IMR-90 (cell line): Measurements from ENCODE around the gene SSX2IP. TPM values are rescaled to one million over a fixed set of nuclear protein-coding genes. Genes with fewer than 3 reads are reported as not detected.
A peak's percentile ranks its signal among the peaks of the same experiment; 100 is the strongest.

ENCODE experiments used
- ATAC-seq: fragments of 200-7000 bp; cut with Tn5 transposase; 2 replicates; pipeline ENCODE4 v1.9.1; 2020; ENCODE audit warnings: low read depth, mild to moderate bottlenecking, moderate library complexity
- BruUV-seq: library from RNA; stranded (reverse); fragments of 400-500 nt; replicated peaks from 2 replicates; lab custom pipeline; 2021; lab: Mats Ljungman, UMichigan
- CTCF ChIA-PET: fragments of 300-600 bp; formaldehyde crosslinking; extraction: SDS; loops from one replicate; lab custom pipeline; 2021; ENCODE audit warnings: antibody characterized with exemption; lab: Yijun Ruan, JAX
- POLR2A ChIA-PET: fragments of 300-600 bp; sonication (Branson Sonifier 250); formaldehyde crosslinking; loops from one replicate; lab custom pipeline; 2022; ENCODE audit warnings: antibody characterized with exemption; ENCODE audit not compliant: unreplicated experiment; lab: Charles Lee
- DNase-seq: peaks from one replicate; pipeline ENCODE4 v3.0.0; 2013
- H2AFZ ChIP-seq: replicated peaks from 2 replicates; pipeline ENCODE3; 2013; ENCODE audit warnings: low read length, mild to moderate bottlenecking; ENCODE audit not compliant: poor library complexity
- H2AK5ac ChIP-seq: 2 replicates; pipeline ENCODE4 v1.6.1; 2013; ENCODE audit warnings: low read depth, low read length, inconsistent platforms
- H2AK9ac ChIP-seq: replicated peaks from 2 replicates; pipeline ENCODE3; 2013; ENCODE audit warnings: mild to moderate bottlenecking, low read depth, low read length, moderate library complexity; ENCODE audit not compliant: poor library complexity
- H2BK120ac ChIP-seq: 2 replicates; pipeline ENCODE4 v1.6.1; 2013; ENCODE audit warnings: low read depth, low read length, inconsistent platforms
- H2BK15ac ChIP-seq: 3 replicates; pipeline ENCODE4 v1.6.1; 2013; ENCODE audit warnings: low read depth, low read length, inconsistent platforms
- H2BK20ac ChIP-seq: 2 replicates; pipeline ENCODE4 v1.6.1; 2013; ENCODE audit warnings: low read depth, mild to moderate bottlenecking, inconsistent platforms, low read length, moderate library complexity
- H2BK5ac ChIP-seq: 2 replicates; pipeline ENCODE4 v1.6.1; 2013; ENCODE audit warnings: mild to moderate bottlenecking, low read depth, low read length, inconsistent platforms; ENCODE audit not compliant: poor library complexity, severe bottlenecking
- H3K14ac ChIP-seq: replicated peaks from 2 replicates; pipeline ENCODE4 v1.6.1; 2013; ENCODE audit warnings: low read depth, low read length, inconsistent platforms
- H3K18ac ChIP-seq: 2 replicates; pipeline ENCODE4 v1.6.1; 2013; ENCODE audit warnings: low read depth, low read length, control low read depth
- H3K23ac ChIP-seq: 2 replicates; pipeline ENCODE4 v1.6.1; 2013; ENCODE audit warnings: low read depth, low read length, inconsistent platforms
- H3K27ac ChIP-seq: 2 replicates; pipeline ENCODE4 v1.5.1; 2013; ENCODE audit warnings: mild to moderate bottlenecking, control low read depth, low read length; ENCODE audit not compliant: insufficient read depth
- H3K27me3 ChIP-seq: 2 replicates; pipeline ENCODE4 v1.6.1; 2013; ENCODE audit warnings: low read length; ENCODE audit not compliant: control insufficient read depth, insufficient read depth
- H3K36me3 ChIP-seq: 2 replicates; pipeline ENCODE4 v1.6.1; 2013; ENCODE audit warnings: low read length, mixed read lengths; ENCODE audit not compliant: control insufficient read depth, insufficient read depth
- H3K4ac ChIP-seq: 2 replicates; pipeline ENCODE4 v1.6.1; 2013; ENCODE audit warnings: low read depth, low read length, inconsistent platforms
- H3K4me1 ChIP-seq: 2 replicates; pipeline ENCODE4 v1.6.1; 2013; ENCODE audit warnings: low read length, mixed read lengths; ENCODE audit not compliant: control insufficient read depth, insufficient read depth
- H3K4me2 ChIP-seq: 2 replicates; pipeline ENCODE4 v1.6.1; 2013; ENCODE audit warnings: low read depth, mild to moderate bottlenecking, control low read depth, low read length, moderate library complexity
- H3K4me3 ChIP-seq: 2 replicates; pipeline ENCODE4 v1.5.1; 2013; ENCODE audit warnings: low read depth, mild to moderate bottlenecking, control low read depth, low read length, moderate library complexity; ENCODE audit not compliant: insufficient read depth
- H3K56ac ChIP-seq: 2 replicates; pipeline ENCODE4 v1.6.1; 2013; ENCODE audit warnings: low read length, inconsistent platforms; ENCODE audit not compliant: insufficient read depth; ENCODE audit errors: extremely low read depth
- H3K79me1 ChIP-seq, 2 experiments: 2 replicates each; pipeline ENCODE4 v1.6.1; 2013; ENCODE audit warnings: low read length in 2 of 2, inconsistent platforms in 1 of 2, low read depth in 1 of 2
- H3K9ac ChIP-seq: 2 replicates; pipeline ENCODE4 v1.6.1; 2013; ENCODE audit warnings: low read depth, low read length, control low read depth
- H3K9me1 ChIP-seq: 2 replicates; pipeline ENCODE4 v1.6.1; 2013; ENCODE audit warnings: low read length, inconsistent platforms; ENCODE audit not compliant: insufficient read depth
- H3K9me3 ChIP-seq: 2 replicates; pipeline ENCODE4 v1.6.1; 2013; ENCODE audit warnings: low read length; ENCODE audit not compliant: control insufficient read depth, insufficient read depth
- H4K20me1 ChIP-seq: 2 replicates; pipeline ENCODE4 v1.6.1; 2013; ENCODE audit warnings: low read length, inconsistent platforms; ENCODE audit not compliant: insufficient read depth
- H4K5ac ChIP-seq: 2 replicates; pipeline ENCODE4 v1.6.1; 2013; ENCODE audit warnings: mild to moderate bottlenecking, low read depth, low read length, control low read depth
- H4K8ac ChIP-seq, 2 experiments: 2 replicates each; pipeline ENCODE4 v1.6.1; 2013; ENCODE audit warnings: low read depth in 2 of 2, low read length in 2 of 2, control low read depth in 1 of 2, inconsistent platforms in 1 of 2
- H4K91ac ChIP-seq: 2 replicates; pipeline ENCODE4 v1.6.1; 2013; ENCODE audit warnings: low read depth, low read length, inconsistent platforms; ENCODE audit not compliant: insufficient read depth
- BHLHE40 ChIP-seq: fragments of 150-350 bp; IDR thresholded peaks from 2 replicates; pipeline ENCODE4 v1.6.1; 2016; ENCODE audit warnings: mild to moderate bottlenecking, low read depth, low read length
- CEBPB ChIP-seq: IDR thresholded peaks from 2 replicates; pipeline ENCODE4 v1.6.1; 2012; ENCODE audit warnings: low read depth, low read length, improper control_type of control experiment
- WGBS, 2 experiments: methylation state at CpG; one replicate each; pipeline versions ENCODE4 v1.1.5 to v1.1.7; 2013; ENCODE audit warnings: missing lambda C conversion rate in 2 of 2; ENCODE audit not compliant: insufficient read length in 1 of 2; ENCODE audit errors: extremely low coverage in 2 of 2; 5-methylcytosine and 5-hydroxymethylcytosine counted together
- dilution Hi-C: fragments of 300-500 bp; cut with HindIII; formaldehyde crosslinking; loops from one replicate; pipeline ENCODE4 v1.14.3; 2018; ENCODE audit warnings: low sequenced_read_pairs; ENCODE audit not compliant: unreplicated experiment
- in situ Hi-C: fragments of 300-500 bp; cut with MboI; formaldehyde crosslinking; loops from 3 replicates; pipeline ENCODE4 v1.14.3; 2019; ENCODE audit warnings: low sequenced_read_pairs, inconsistent platforms, mixed read lengths
- intact Hi-C: fragments of 100-400 bp; cut with micrococcal nuclease; formaldehyde crosslinking; loops from 2 replicates; pipeline ENCODE4 v1.10.0; 2022
- polyA plus RNA-seq, 3 experiments: library from polyadenylated mRNA; depleted of rRNA; stranded (reverse); fragments of >200 nt; gene quantifications; 2 replicates each; pipeline ENCODE4 v1.2.3, GENCODE V29; 2012; ENCODE audit warnings: low replicate concordance in 1 of 3
- total RNA-seq: library from RNA; depleted of rRNA; stranded (reverse); fragments of >200 nt; gene quantifications from 2 replicates; pipeline ENCODE4 v1.2.3, GENCODE V29; 2012

Gene SSX2IP
- total and polyA plus RNA-seq, 2 of the 4 experiments (the other 2 are of a cell fraction) = 7.7 to 13.4 TPM

GRCh38 chr1:84688463-84689061, 1.7 kb downstream of the SSX2IP start:
- Histone ChIP-seq H3K36me3 (no peaks in the 10 kb centered on the region), H4K8ac (no peak overlapping the region), H3K4me3 (no peak overlapping the region), H2BK15ac (no peak overlapping the region), H3K18ac (no peak overlapping the region), H3K79me1 (peaks cover 26% of the 10 kb centered on the region in 2 experiments), H3K27ac (no peak overlapping the region), H3K27me3 (no peaks in the 10 kb centered on the region), H3K9me3 (no peaks in the 10 kb centered on the region), H2AK5ac (no peak overlapping the region), H3K23ac (peak overlapping the region; percentile 6; the same call in 1 of the 2 replicates), H3K14ac (0 out of 2 replicates have a peak overlapping the region, but pooled peaks have one; percentile 3), H2AK9ac (no peak overlapping the region), H3K4ac (no peak overlapping the region), H3K9me1 (peaks cover 6% of the 10 kb centered on the region; the same call in 1 of the 2 replicates), H2BK20ac (no peak overlapping the region), H2AFZ (no peak overlapping the region), H3K4me2 (peak overlapping the region; percentile 36), H4K20me1 (no peaks in the 10 kb centered on the region; the same call in 1 of the 2 replicates), H4K5ac (no peak overlapping the region), H4K91ac (no peak overlapping the region), H2BK120ac (no peak overlapping the region), H3K56ac (no peak overlapping the region), H3K4me1 (peaks cover 4% of the 10 kb centered on the region), H3K9ac (no peak overlapping the region), H2BK5ac (no peak overlapping the region)
- in situ Hi-C loops (no loop called here), dilution Hi-C loops (no loop called here), intact Hi-C loops (loop anchor here (2.0 to 5.0 kb wide), 3 partner anchors 64 to 246 kb away; no protein-coding TSS in a partner anchor)
- no peak for DNase-seq
- ChIA-PET POLR2A (no interaction called here), CTCF (no interaction called here)
- no peak for ATAC-seq
- TF ChIP-seq BHLHE40 (no peak), CEBPB (peak; percentile 90)
- WGBS, 2 experiments = no CpG with 5 or more reads among the region's 8 CpGs
- no TSS peak for BruUV-seq
